HCT116 (cell line): ENCODE data around the gene RSRC1. TPM values are rescaled to one million over a fixed set of nuclear protein-coding genes. Genes with fewer than 3 reads are reported as not detected.

Experiments used
- ATAC-seq: fragments of 200-7000 bp; cut with Tn5 transposase; 2 replicates; pipeline ENCODE4 v1.9.1; 2020; ENCODE audit warnings: mild to moderate bottlenecking, moderate library complexity
- BruUV-seq: library from RNA; stranded (reverse); fragments of 400-500 nt; replicated peaks from 2 replicates; lab custom pipeline; 2021; lab: Mats Ljungman, UMichigan
- CTCF ChIA-PET: fragments of 300-600 bp; sonication (Branson Sonifier 250); formaldehyde crosslinking; loops from one replicate; lab custom pipeline; 2021; ENCODE audit warnings: antibody characterized with exemption; lab: Charles Lee
- POLR2A ChIA-PET: fragments of 300-600, 350-600 bp; sonication (Branson Sonifier 250); formaldehyde crosslinking; loops from one replicate; lab custom pipeline; 2021; ENCODE audit warnings: antibody characterized with exemption; lab: Charles Lee
- RAD21 ChIA-PET, 2 experiments: fragments of 300-600 bp; sonication (Branson Sonifier 250); formaldehyde crosslinking; loops; one replicate each; lab custom pipeline; 2023; ENCODE audit warnings: low total read pairs in 2 of 2; ENCODE audit not compliant: uncharacterized antibody in 2 of 2, unreplicated experiment in 2 of 2, low non-redundant PET in 1 of 2; lab: Charles Lee
- DNase-seq: peaks from one replicate; pipeline ENCODE4 v3.0.0-alpha.2; 2010; ENCODE audit warnings: low read depth, low spot score
- H2AFZ ChIP-seq: fragments of 200-600 bp; shearing (Covaris generic), sonication (generic); 2 replicates; pipeline ENCODE4 v1.6.1; 2017; ENCODE audit warnings: low read depth, mixed run types, mixed read lengths, antibody characterized with exemption, low read length; ENCODE audit not compliant: poor library complexity, severe bottlenecking
- H3K27ac ChIP-seq: 2 replicates; pipeline ENCODE4 v1.5.1; 2012; ENCODE audit warnings: low read depth, low read length
- H3K27me3 ChIP-seq: fragments of 200-600 bp; sonication (generic); 2 replicates; pipeline ENCODE4 v1.6.1; 2016; ENCODE audit warnings: mixed run types, low read length, mixed read lengths; ENCODE audit not compliant: insufficient read depth
- H3K36me3 ChIP-seq, 2 experiments: fragments of 200-500 bp in 1 of 2; fragments of 200-600 bp in 1 of 2; sonication (Bioruptor generic) in 1 of 2; sonication (generic) in 1 of 2; 2 replicates each; pipeline versions ENCODE4 v1.5.1 to v1.6.1; 2014 to 2016; ENCODE audit warnings: low read length in 2 of 2, inconsistent platforms in 1 of 2, mixed read lengths in 1 of 2, mixed run types in 1 of 2; ENCODE audit not compliant: insufficient read depth in 2 of 2, control insufficient read depth in 1 of 2
- H3K4me1 ChIP-seq, 2 experiments: fragments of 200-600 bp in 1 of 2; sonication (generic) in 1 of 2; 2 replicates each; pipeline versions ENCODE4 v1.5.1 to v1.6.1; 2012 to 2017; ENCODE audit warnings: low read length in 2 of 2, inconsistent platforms in 1 of 2, mild to moderate bottlenecking in 1 of 2, mixed read lengths in 1 of 2, mixed run types in 1 of 2, moderate library complexity in 1 of 2; ENCODE audit not compliant: insufficient read depth in 2 of 2, control insufficient read depth in 1 of 2
- H3K4me2 ChIP-seq: fragments of 200-600 bp; sonication (generic); 2 replicates; pipeline ENCODE4 v1.6.1; 2017; ENCODE audit warnings: mixed run types, low read length, mixed read lengths
- H3K4me3 ChIP-seq, 2 experiments: fragments of 200-600 bp in 1 of 2; sonication (generic) in 1 of 2; replicated peaks in 1 of 2; 2 replicates each; pipeline ENCODE4 v1.5.1; 2011 to 2016; ENCODE audit warnings: low read length in 2 of 2, control low read depth in 1 of 2, low read depth in 1 of 2, mild to moderate bottlenecking in 1 of 2, mixed read lengths in 1 of 2, mixed run types in 1 of 2
- H3K79me2 ChIP-seq: fragments of 200-600 bp; sonication (generic); 2 replicates; pipeline ENCODE4 v1.6.1; 2017; ENCODE audit warnings: mild to moderate bottlenecking, mixed run types, low read length, moderate library complexity, mixed read lengths; ENCODE audit not compliant: insufficient read depth
- H3K9ac ChIP-seq: fragments of 200-600 bp; sonication (generic); 2 replicates; pipeline ENCODE4 v1.6.1; 2016; ENCODE audit warnings: low read length, mixed read lengths
- H3K9me2 ChIP-seq: fragments of 200-600 bp; sonication (generic), shearing (Covaris generic); 2 replicates; pipeline ENCODE4 v1.6.1; 2017; ENCODE audit warnings: mixed run types, mild to moderate bottlenecking, moderate library complexity; ENCODE audit not compliant: insufficient read depth
- H3K9me3 ChIP-seq, 2 experiments: fragments of 200-500 bp in 1 of 2; fragments of 200-600 bp in 1 of 2; sonication (Bioruptor generic) in 1 of 2; sonication (generic) in 1 of 2; 2 replicates each; pipeline ENCODE4 v1.6.1; 2014 to 2017; ENCODE audit warnings: low read length in 2 of 2, mixed read lengths in 2 of 2, inconsistent platforms in 1 of 2, low read depth in 1 of 2, mild to moderate bottlenecking in 1 of 2, mixed run types in 1 of 2, moderate library complexity in 1 of 2; ENCODE audit not compliant: control insufficient read depth in 1 of 2, insufficient read depth in 1 of 2
- H4K20me1 ChIP-seq: fragments of 200-600 bp; sonication (generic), shearing (Covaris generic); 2 replicates; pipeline ENCODE4 v1.6.1; 2017; ENCODE audit warnings: mixed run types, mild to moderate bottlenecking, moderate library complexity; ENCODE audit not compliant: insufficient read depth
- CBX3 ChIP-seq: IDR thresholded peaks from 2 replicates; pipeline ENCODE4 v1.6.1; 2012; ENCODE audit warnings: low read depth
- CEBPB ChIP-seq: IDR thresholded peaks from 2 replicates; pipeline ENCODE4 v1.6.1; 2012; ENCODE audit warnings: low read depth
- EZH2 ChIP-seq: fragments of 200-600 bp; sonication (generic); IDR thresholded peaks from 2 replicates; pipeline ENCODE4 v1.6.1; 2017; ENCODE audit warnings: antibody characterized with exemption, mixed run types
- FOSL1 ChIP-seq: IDR thresholded peaks from 2 replicates; pipeline ENCODE4 v1.6.1; 2012; ENCODE audit warnings: low read depth
- MAX ChIP-seq: IDR thresholded peaks from 2 replicates; pipeline ENCODE4 v1.6.1; 2012
- POLR2A ChIP-seq: IDR thresholded peaks from 2 replicates; pipeline ENCODE4 v1.7.0; 2011; ENCODE audit warnings: borderline replicate concordance; ENCODE audit not compliant: insufficient read depth, insufficient read length; ENCODE audit errors: extremely low read depth
- RAD21 ChIP-seq: IDR thresholded peaks from 2 replicates; pipeline ENCODE4 v1.6.1; 2012; ENCODE audit warnings: low read depth, mild to moderate bottlenecking
- REST ChIP-seq: IDR thresholded peaks from 2 replicates; pipeline ENCODE4 v1.6.1; 2012; ENCODE audit warnings: low read depth
- SIN3A ChIP-seq: IDR thresholded peaks from 2 replicates; pipeline ENCODE4 v1.6.1; 2012; ENCODE audit warnings: low read depth
- SRF ChIP-seq: IDR thresholded peaks from 2 replicates; pipeline ENCODE4 v1.6.1; 2012; ENCODE audit warnings: low read depth
- TCF7L2 ChIP-seq: IDR thresholded peaks from 2 replicates; pipeline ENCODE4 v1.7.0; 2011; ENCODE audit warnings: borderline replicate concordance, inconsistent platforms; ENCODE audit not compliant: insufficient read depth, insufficient read length; ENCODE audit errors: extremely low read depth
- YY1 ChIP-seq: IDR thresholded peaks from 2 replicates; pipeline ENCODE4 v1.6.1; 2011; ENCODE audit warnings: low read length, low read depth, moderate library complexity, mild to moderate bottlenecking; ENCODE audit not compliant: insufficient replicate concordance; ENCODE audit errors: extremely low read depth
- intact Hi-C: fragments of 100-400 bp; cut with micrococcal nuclease; formaldehyde crosslinking; loops from 2 replicates; pipeline ENCODE4 v1.10.0; 2022
- total RNA-seq: library from RNA; stranded (reverse); gene quantifications from one replicate; pipeline ENCODE4 v1.2.1, GENCODE V29; 2021; ENCODE audit not compliant: unreplicated experiment
- TF ChIP-seq, protein P1 (sequence below): IDR thresholded peaks from 2 replicates; pipeline ENCODE4 v1.6.1; 2012

The RSRC1 gene
- total RNA-seq, 1 experiment from 2014 or later = 37.1 TPM

GRCh38 chr3:158308236-158308928 is 198.5 kb downstream of the RSRC1 start:
- Histone ChIP-seq H3K79me2 (no peaks in the 10 kb centered on the region), H3K4me3 (no peak overlapping the region), H3K4me2 (no peak overlapping the region), H3K27me3 (no peaks in the 10 kb centered on the region), H4K20me1 (peaks cover 4% of the 10 kb centered on the region; the same call in 1 of the 2 replicates), H3K36me3 (no peaks in the 10 kb centered on the region), H3K4me1 (no peaks in the 10 kb centered on the region), H3K27ac (no peak overlapping the region), H3K9ac (no peak overlapping the region), H3K9me2 (no peaks in the 10 kb centered on the region), H3K9me3 (no peaks in the 10 kb centered on the region), H2AFZ (no peak overlapping the region)
- DNase-seq (no peak), ATAC-seq (no peak)
- CTCF ChIA-PET = interaction anchor here (1.3 kb wide), 1 partner anchor 10 kb away, joined by 3 read pairs; no protein-coding TSS in a partner anchor
- intact Hi-C loops = no loop called here
- RAD21 ChIA-PET = no interaction called here
- no TSS peak for BruUV-seq
- no peak for TF ChIP-seq TCF7L2
- POLR2A ChIA-PET = no interaction called here

- DNase-seq (no peak), ATAC-seq (no peak)
- H3K9me2 ChIP-seq = no peaks in the 10 kb centered on the region
- ChIA-PET POLR2A (no interaction called here), CTCF (interaction anchor here (1.0 kb wide), 1 partner anchor 448 kb away, joined by 4 read pairs; no protein-coding TSS in a partner anchor), RAD21 (no interaction called here)
- no peaks in the 10 kb centered on the region for H3K27me3 ChIP-seq
- intact Hi-C loops = loop anchor here (1.0 to 10.0 kb wide), 3 partner anchors 208 to 690 kb away; partner anchors contain the start of gene SHOX2
- no peak overlapping the region for H3K4me2 ChIP-seq
- H3K4me3 ChIP-seq = no peak overlapping the region
- H3K27ac ChIP-seq = no peak overlapping the region
- no peaks in the 10 kb centered on the region for H3K79me2 ChIP-seq
- no TSS peak for BruUV-seq
- no peak overlapping the region for H3K9ac ChIP-seq
- no peaks in the 10 kb centered on the region for H3K9me3 ChIP-seq
- H3K36me3 ChIP-seq = no peaks in the 10 kb centered on the region
- H4K20me1 ChIP-seq = peaks cover 4% of the 10 kb centered on the region; the same call in 1 of the 2 replicates
- H2AFZ ChIP-seq = no peak overlapping the region
- no peaks in the 10 kb centered on the region for H3K4me1 ChIP-seq
- no peak for TF ChIP-seq RAD21
- TF ChIP-seq FOSL1 = no peak
- TF ChIP-seq CEBPB = no peak
- no peak for TF ChIP-seq REST
- no peak for TF ChIP-seq POLR2A
- no peak for TF ChIP-seq CBX3
- TF ChIP-seq EZH2 = no peak
- no peak for TF ChIP-seq SIN3A
- TF ChIP-seq MAX = no peak
- TF ChIP-seq YY1 = no peak
- no peak for TF ChIP-seq SRF
- TF ChIP-seq, protein P1, sequence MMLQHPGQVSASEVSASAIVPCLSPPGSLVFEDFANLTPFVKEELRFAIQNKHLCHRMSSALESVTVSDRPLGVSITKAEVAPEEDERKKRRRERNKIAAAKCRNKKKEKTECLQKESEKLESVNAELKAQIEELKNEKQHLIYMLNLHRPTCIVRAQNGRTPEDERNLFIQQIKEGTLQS = no peak
Measured at GRCh38 chr3:158312560-158313141, 202.8 kb downstream of the RSRC1 start.
